ENCODE measurements around the gene ADD3. TPM values are rescaled to one million over a fixed set of nuclear protein-coding genes. Genes with fewer than 3 reads are reported as not detected.

ADD3 gene
- total and polyA plus RNA-seq, 2 experiments from 2014 or later: 83.2 to 216 TPM

GRCh38 chr10:110036640-110037039, 28.9 kb downstream of the ADD3 start:
- TF ChIP-seq EZH2phosphoT487 (IDR thresholded peaks at IDR 0.05; ENCODE audit: low read depth, severe bottlenecking, unreplicated experiment) (no peak), EZH2 (IDR thresholded peaks at IDR 0.05; ENCODE audit: borderline replicate concordance) (no peak), CTCF (IDR thresholded peaks at IDR 0.05; ENCODE audit: poor library complexity) (no peak)
- H3K79me2 ChIP-seq: peaks cover 99% of the 10 kb centered on the region

GRCh38 chr10:110039254-110039653, 31.5 kb downstream of the ADD3 start:
- H3K9me2 ChIP-seq (replicated peaks; ENCODE audit: insufficient read depth): no peaks in the 10 kb centered on the region
- DNase-seq (ENCODE audit: low spot score): no peak
- peaks cover 36% of the 10 kb centered on the region for H3K4me1 ChIP-seq (ENCODE audit: insufficient read depth)
- no peak overlapping the region for H2AFZ ChIP-seq
- peaks cover 31% of the 10 kb centered on the region for H4K20me1 ChIP-seq (ENCODE audit: insufficient read depth, poor library complexity, severe bottlenecking)
- no peaks in the 10 kb centered on the region for H3K9me3 ChIP-seq (ENCODE audit: low read depth)
- H3K79me2 ChIP-seq: peaks cover 99% of the 10 kb centered on the region
- H3K27me3 ChIP-seq: no peaks in the 10 kb centered on the region
- TF ChIP-seq EZH2phosphoT487 (IDR thresholded peaks at IDR 0.05; ENCODE audit: low read depth, severe bottlenecking, unreplicated experiment) (no peak), CTCF (IDR thresholded peaks at IDR 0.05; ENCODE audit: poor library complexity) (no peak), EZH2 (IDR thresholded peaks at IDR 0.05; ENCODE audit: borderline replicate concordance) (no peak)
- H3K36me3 ChIP-seq (replicated peaks; ENCODE audit: insufficient read depth, low read depth): no peaks in the 10 kb centered on the region
- no peak overlapping the region for H3K4me2 ChIP-seq
- no peak overlapping the region for H3K4me3 ChIP-seq
- H3K27ac ChIP-seq: no peak overlapping the region

More at GRCh38 chr10:110036640-110037039, 28.9 kb downstream of the ADD3 start:
- no peak overlapping the region for H2AFZ ChIP-seq
- H3K4me1 ChIP-seq (ENCODE audit: insufficient read depth): peaks cover 48% of the 10 kb centered on the region
- H3K27ac ChIP-seq: no peak overlapping the region
- 100% methylated on average over 3 of the region's 3 CpGs for WGBS (ENCODE audit: low lambda C conversion rate, missing lambda C conversion rate)
- no peak overlapping the region for H3K4me3 ChIP-seq
- no peaks in the 10 kb centered on the region for H3K27me3 ChIP-seq
- no peaks in the 10 kb centered on the region for H3K9me3 ChIP-seq (ENCODE audit: low read depth)
- DNase-seq (ENCODE audit: low spot score): no peak
- no peaks in the 10 kb centered on the region for H3K9me2 ChIP-seq (replicated peaks; ENCODE audit: insufficient read depth)
- no peak overlapping the region for H3K4me2 ChIP-seq
- no peaks in the 10 kb centered on the region for H3K36me3 ChIP-seq (replicated peaks; ENCODE audit: insufficient read depth, low read depth)
- peaks cover 26% of the 10 kb centered on the region for H4K20me1 ChIP-seq (ENCODE audit: insufficient read depth, poor library complexity, severe bottlenecking)

- 97% methylated on average over 1 of the region's 1 CpG for WGBS (ENCODE audit: low lambda C conversion rate, missing lambda C conversion rate)
- DNase-seq (ENCODE audit: low spot score): no peak
- TF ChIP-seq EZH2 (IDR thresholded peaks at IDR 0.05; ENCODE audit: borderline replicate concordance) (no peak), EZH2phosphoT487 (IDR thresholded peaks at IDR 0.05; ENCODE audit: low read depth, severe bottlenecking, unreplicated experiment) (no peak), CTCF (IDR thresholded peaks at IDR 0.05; ENCODE audit: poor library complexity) (no peak)
- H4K20me1 ChIP-seq (ENCODE audit: insufficient read depth, poor library complexity, severe bottlenecking): peaks cover 25% of the 10 kb centered on the region
- no peak overlapping the region for H3K27ac ChIP-seq
- H3K9me2 ChIP-seq (replicated peaks; ENCODE audit: insufficient read depth): no peaks in the 10 kb centered on the region
- H3K9me3 ChIP-seq (ENCODE audit: low read depth): no peaks in the 10 kb centered on the region
- no peak overlapping the region for H3K4me3 ChIP-seq
- peaks cover 99% of the 10 kb centered on the region for H3K79me2 ChIP-seq
- no peaks in the 10 kb centered on the region for H3K36me3 ChIP-seq (replicated peaks; ENCODE audit: insufficient read depth, low read depth)
- H3K4me2 ChIP-seq: no peak overlapping the region
- H2AFZ ChIP-seq: no peak overlapping the region
- H3K4me1 ChIP-seq (ENCODE audit: insufficient read depth): peaks cover 28% of the 10 kb centered on the region
- no peaks in the 10 kb centered on the region for H3K27me3 ChIP-seq
Measured at GRCh38 chr10:110040108-110040507, 32.3 kb downstream of the ADD3 start.

Measured in hepatocyte (in vitro differentiated cells).